Thymus (tissue), 11 donors: ENCODE data around the gene KIAA0753. TPM values are rescaled to one million over a fixed set of nuclear protein-coding genes. Genes with fewer than 3 reads are reported as not detected.

Source experiments
- DNase-seq, 9 donors: peaks; one replicate each; pipeline ENCODE4 v3.0.0-alpha.2; 2013; ENCODE audit warnings: low spot score in 9 of 9, low read depth in 6 of 9, missing footprints in 1 of 9
- H3K27ac ChIP-seq, 2 donors: one replicate each; pipeline ENCODE4 v1.5.1; 2013; ENCODE audit warnings: control low read depth in 1 of 2, low read depth in 1 of 2, low read length in 1 of 2, mild to moderate bottlenecking in 1 of 2, moderate library complexity in 1 of 2
- H3K27me3 ChIP-seq, 2 donors: one replicate each; pipeline ENCODE4 v1.5.1; 2013; ENCODE audit warnings: low read length in 1 of 2; ENCODE audit not compliant: control insufficient read depth in 2 of 2, insufficient read depth in 1 of 2
- H3K36me3 ChIP-seq, 2 donors: one replicate each; pipeline ENCODE4 v1.5.1; 2013; ENCODE audit warnings: low read length in 1 of 2, mild to moderate bottlenecking in 1 of 2, moderate library complexity in 1 of 2; ENCODE audit not compliant: control insufficient read depth in 2 of 2, insufficient read depth in 2 of 2
- H3K4me1 ChIP-seq, 2 donors: one replicate each; pipeline ENCODE4 v1.5.1; 2013; ENCODE audit warnings: low read length in 2 of 2; ENCODE audit not compliant: control insufficient read depth in 2 of 2, insufficient read depth in 2 of 2
- H3K4me3 ChIP-seq, 2 donors: one replicate each; pipeline ENCODE4 v1.5.1; 2013; ENCODE audit warnings: low read length in 2 of 2, control low read depth in 1 of 2, mild to moderate bottlenecking in 1 of 2
- H3K9me3 ChIP-seq, 2 donors: one replicate each; pipeline ENCODE4 v1.5.1; 2013; ENCODE audit warnings: low read length in 1 of 2, mild to moderate bottlenecking in 1 of 2; ENCODE audit not compliant: control insufficient read depth in 2 of 2, insufficient read depth in 1 of 2
- WGBS: extraction: QIAGEN DNeasy Blood & Tissue Kit; methylation state at CpG from one replicate; pipeline ENCODE4 v1.1.7; 2013; 5-methylcytosine and 5-hydroxymethylcytosine counted together
- polyA plus RNA-seq: library from polyadenylated mRNA; stranded (reverse); fragments of 200-250 nt; gene quantifications from one replicate; pipeline ENCODE4 v1.2.3, GENCODE V29; 2013
- total RNA-seq: library from RNA; stranded (reverse); fragments of 120-200 nt; gene quantifications from one replicate; pipeline ENCODE4 v1.2.4, GENCODE V29; 2013
- donor health status: healthy.

KIAA0753 gene
- total and polyA plus RNA-seq, 2 donors, result 10.8 to 11.8 TPM

GRCh38 chr17:6583411-6583810, 57.1 kb downstream of the KIAA0753 start:
- 98% methylated on average over 4 of the region's 4 CpGs for WGBS
- Histone ChIP-seq H3K27me3 (no peaks in the 10 kb centered on the region), H3K9me3 (no peaks in the 10 kb centered on the region), H3K4me1 (no peaks in the 10 kb centered on the region), H3K36me3 (peaks cover 35 to 59% of the 10 kb centered on the region in 2 donors), H3K27ac (no peak overlapping the region), H3K4me3 (no peak overlapping the region)
- no peak for DNase-seq

GRCh38 chr17:6580625-6581024, 59.9 kb downstream of the KIAA0753 start:
- DNase-seq, result no peak
- 98% methylated on average over 9 of the region's 9 CpGs for WGBS
- peaks cover 21 to 42% of the 10 kb centered on the region in 2 donors for H3K36me3 ChIP-seq

DNA sequence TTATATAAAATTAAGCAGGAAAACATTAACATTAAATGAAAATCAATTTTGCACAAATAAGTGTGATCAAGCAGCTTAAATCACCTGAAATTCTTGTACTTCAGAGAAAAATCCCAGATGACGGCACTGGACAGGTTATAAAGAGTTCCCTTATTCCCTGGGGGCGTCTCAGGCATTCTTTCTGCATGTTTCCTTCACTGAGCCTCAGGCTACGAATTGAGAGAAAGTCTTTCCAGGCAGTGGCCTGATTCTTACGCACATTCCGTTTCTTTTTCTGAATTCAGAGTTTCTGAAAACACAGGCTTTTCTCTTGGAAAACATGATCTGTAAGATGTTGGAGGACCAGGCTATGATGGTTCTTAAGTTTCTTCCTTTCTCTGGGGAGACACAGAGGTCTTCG, 62.0 kb downstream of the KIAA0753 start:
- H3K4me3 ChIP-seq, result no peak overlapping the region
- H3K27me3 ChIP-seq, result no peaks in the 10 kb centered on the region
- no peaks in the 10 kb centered on the region for H3K9me3 ChIP-seq
- WGBS, result 82% methylated on average over 6 of the region's 6 CpGs
- H3K4me1 ChIP-seq, result peaks cover 6 to 11% of the 10 kb centered on the region in 2 donors
- no peak for DNase-seq
- no peak overlapping the region for H3K27ac ChIP-seq
- H3K36me3 ChIP-seq, result peaks cover 21 to 25% of the 10 kb centered on the region in 2 donors

More at GRCh38 chr17:6580625-6581024, 59.9 kb downstream of the KIAA0753 start:
- H3K27me3 ChIP-seq, result no peaks in the 10 kb centered on the region
- peaks cover under 1 to 2% of the 10 kb centered on the region in 2 donors for H3K4me1 ChIP-seq
- no peaks in the 10 kb centered on the region for H3K9me3 ChIP-seq
- H3K27ac ChIP-seq, result no peak overlapping the region
- H3K4me3 ChIP-seq, result no peak overlapping the region

- Histone ChIP-seq H3K9me3 (no peaks in the 10 kb centered on the region), H3K27ac (no peak overlapping the region), H3K27me3 (no peaks in the 10 kb centered on the region), H3K36me3 (peaks cover 21% of the 10 kb centered on the region in 2 donors), H3K4me1 (peaks cover 6 to 11% of the 10 kb centered on the region in 2 donors), H3K4me3 (no peak overlapping the region)
- 97% methylated on average over 7 of the region's 7 CpGs for WGBS
- no peak for DNase-seq
Observed at GRCh38 chr17:6577686-6578263, 62.7 kb downstream of the KIAA0753 start.

GRCh38 chr17:6576038-6576785, 64.3 kb downstream of the KIAA0753 start:
- peaks cover 6 to 11% of the 10 kb centered on the region in 2 donors for H3K4me1 ChIP-seq
- H3K4me3 ChIP-seq, result no peak overlapping the region
- peaks cover 15 to 16% of the 10 kb centered on the region in 2 donors for H3K36me3 ChIP-seq
- no peaks in the 10 kb centered on the region for H3K27me3 ChIP-seq
- no peaks in the 10 kb centered on the region for H3K9me3 ChIP-seq
- no peak for DNase-seq
- 97% methylated on average over 7 of the region's 7 CpGs for WGBS
- H3K27ac ChIP-seq, result no peak overlapping the region

GRCh38 chr17:6575596-6575988, 64.9 kb downstream of the KIAA0753 start:
- Histone ChIP-seq H3K4me3 (no peak overlapping the region), H3K9me3 (no peaks in the 10 kb centered on the region), H3K27ac (no peak overlapping the region), H3K27me3 (no peaks in the 10 kb centered on the region), H3K36me3 (peaks cover 15% of the 10 kb centered on the region in 2 donors), H3K4me1 (peaks cover 6 to 11% of the 10 kb centered on the region in 2 donors)
- 81% methylated on average over 5 of the region's 5 CpGs for WGBS
- DNase-seq, result no peak

DNA sequence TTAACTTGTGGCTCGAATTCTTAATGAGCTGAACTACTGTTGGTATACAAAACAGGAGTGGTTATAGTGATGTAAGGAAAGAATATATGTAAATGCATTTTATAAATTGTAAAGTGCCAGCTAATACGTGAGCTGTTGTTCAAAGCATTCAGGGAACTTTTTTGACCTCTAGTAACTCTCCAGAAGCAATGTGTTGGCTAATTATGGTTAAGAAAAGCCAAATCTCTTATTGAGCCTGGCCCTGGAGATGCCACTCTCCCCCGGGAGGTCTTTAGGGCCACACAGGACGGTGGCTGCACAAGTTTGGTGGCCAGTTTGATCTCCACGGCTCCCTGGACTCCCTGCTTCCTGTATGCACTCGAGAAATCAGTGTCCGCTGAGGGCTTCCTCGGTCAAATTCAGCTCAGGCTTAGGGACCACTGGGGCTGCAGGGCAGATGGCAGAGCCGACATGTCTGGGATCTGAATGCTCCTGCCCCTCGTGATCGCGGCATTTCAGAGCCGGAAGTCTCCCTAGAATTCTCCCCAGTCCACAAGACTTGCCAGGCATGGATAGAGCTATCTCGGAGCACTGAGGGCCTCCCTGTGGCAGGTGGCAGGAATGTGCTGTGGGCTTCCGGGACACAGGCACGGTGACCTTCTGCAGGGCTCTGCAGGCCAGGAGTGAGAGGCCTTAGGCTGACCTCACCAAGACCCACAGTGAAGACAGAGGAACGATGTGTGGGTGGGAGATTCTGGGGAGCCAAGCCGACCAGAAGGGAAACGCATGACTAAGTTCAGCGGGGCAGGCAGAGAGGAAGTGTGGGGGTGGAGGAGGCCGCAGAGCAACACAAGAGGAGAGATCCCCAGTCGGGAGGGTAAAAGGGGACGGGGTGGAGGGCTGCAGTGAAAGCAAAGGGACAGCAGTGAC, 65.6 kb downstream of the KIAA0753 start:
- Histone ChIP-seq H3K4me3 (no peak overlapping the region), H3K4me1 (peaks cover 6 to 11% of the 10 kb centered on the region in 2 donors), H3K36me3 (peaks cover 14 to 15% of the 10 kb centered on the region in 2 donors), H3K27me3 (no peaks in the 10 kb centered on the region), H3K27ac (no peak overlapping the region), H3K9me3 (no peaks in the 10 kb centered on the region)
- 49% methylated on average over 23 of the region's 23 CpGs for WGBS
- peak in 2 of 9 donors; percentile 13 to 27 for DNase-seq

DNA sequence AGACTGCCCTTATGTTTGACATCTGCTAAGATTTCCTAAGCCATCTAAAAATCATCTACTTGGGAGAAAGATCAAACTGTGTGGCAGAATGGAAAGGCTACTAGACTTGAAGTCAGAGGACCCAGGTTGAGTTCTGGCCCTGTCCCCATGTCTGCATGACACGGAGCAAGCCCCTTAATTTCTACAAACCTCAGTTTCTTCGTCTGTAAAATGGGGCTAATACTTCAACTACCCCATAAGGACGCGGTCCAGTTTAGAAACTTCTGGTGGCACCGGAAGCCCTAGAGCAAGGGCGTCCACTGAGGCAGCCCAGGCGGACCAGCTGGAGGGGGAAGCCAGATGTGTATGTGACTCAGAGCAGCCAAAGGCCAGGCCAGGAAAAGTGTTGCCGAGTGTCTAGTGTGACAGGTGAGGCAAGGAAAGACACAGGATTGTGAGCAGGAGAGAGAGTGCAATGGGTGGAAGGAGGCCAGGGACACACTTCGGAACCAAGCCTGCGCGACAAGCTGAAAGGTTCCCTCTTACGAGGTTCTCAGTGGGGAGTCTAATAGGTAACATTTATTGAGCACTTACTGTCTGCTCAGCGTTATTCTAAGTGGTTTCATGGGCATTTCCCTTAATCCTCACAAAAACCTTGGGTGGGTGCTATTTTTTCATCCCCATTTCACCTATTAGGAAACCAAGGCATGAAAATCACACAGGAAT, 66.4 kb downstream of the KIAA0753 start:
- no peak overlapping the region for H3K27ac ChIP-seq
- DNase-seq, result no peak
- H3K4me3 ChIP-seq, result no peak overlapping the region
- no peaks in the 10 kb centered on the region for H3K9me3 ChIP-seq
- no peaks in the 10 kb centered on the region for H3K27me3 ChIP-seq
- WGBS, result 97% methylated on average over 13 of the region's 13 CpGs
- H3K4me1 ChIP-seq, result peaks cover 6 to 11% of the 10 kb centered on the region in 2 donors
- H3K36me3 ChIP-seq, result peaks cover 8% of the 10 kb centered on the region in 2 donors
